Esophagus muscularis mucosa (tissue), 4 donors: Measurements from ENCODE around the gene WDHD1.

Source experiments
- EP300 ChIP-seq: sonication (generic); formaldehyde crosslinking; IDR thresholded peaks from one replicate; pipeline ENCODE4 v1.6.1; 2017; ENCODE audit warnings: antibody characterized with exemption
- POLR2AphosphoS5 ChIP-seq, 2 donors: sonication (generic); formaldehyde crosslinking; IDR thresholded peaks; one replicate each; pipeline ENCODE4 v1.6.1; 2017; ENCODE audit warnings: antibody characterized with exemption in 2 of 2
- TF ChIP-seq, protein P1 (sequence below), 3 experiments: fragments of 200-600 bp in 2 of 3; fragments of 450-650 bp in 1 of 3; sonication (generic) in 2 of 3; IDR thresholded peaks; one replicate each; pipeline ENCODE4 v1.5.1; 2017 to 2019; ENCODE audit warnings: antibody characterized with exemption in 3 of 3, mild to moderate bottlenecking in 2 of 3, moderate library complexity in 1 of 3

DNA sequence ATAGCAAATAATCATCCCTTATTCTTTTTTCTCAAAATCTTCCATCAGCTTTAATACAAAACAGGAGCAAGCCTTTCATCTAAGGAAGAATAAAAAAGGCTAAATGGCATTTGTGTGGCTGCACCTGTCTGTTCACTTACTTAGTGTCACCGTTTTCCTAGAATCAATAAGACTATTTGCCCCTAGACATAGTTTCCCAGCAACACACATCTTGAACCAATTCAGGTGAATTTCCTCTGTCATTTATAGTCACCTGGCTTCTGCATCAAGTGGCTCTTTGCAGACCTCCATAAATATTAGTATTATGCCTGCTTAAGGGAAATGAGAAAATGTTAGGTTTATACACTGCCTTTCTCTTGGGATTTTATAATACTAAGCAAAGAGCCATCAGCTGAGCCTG lies 106.8 kb downstream of the WDHD1 start:
- TF ChIP-seq EP300 (no peak), POLR2AphosphoS5 (IDR thresholded peaks at IDR 0.05) (no peak)
- TF ChIP-seq, protein P1, sequence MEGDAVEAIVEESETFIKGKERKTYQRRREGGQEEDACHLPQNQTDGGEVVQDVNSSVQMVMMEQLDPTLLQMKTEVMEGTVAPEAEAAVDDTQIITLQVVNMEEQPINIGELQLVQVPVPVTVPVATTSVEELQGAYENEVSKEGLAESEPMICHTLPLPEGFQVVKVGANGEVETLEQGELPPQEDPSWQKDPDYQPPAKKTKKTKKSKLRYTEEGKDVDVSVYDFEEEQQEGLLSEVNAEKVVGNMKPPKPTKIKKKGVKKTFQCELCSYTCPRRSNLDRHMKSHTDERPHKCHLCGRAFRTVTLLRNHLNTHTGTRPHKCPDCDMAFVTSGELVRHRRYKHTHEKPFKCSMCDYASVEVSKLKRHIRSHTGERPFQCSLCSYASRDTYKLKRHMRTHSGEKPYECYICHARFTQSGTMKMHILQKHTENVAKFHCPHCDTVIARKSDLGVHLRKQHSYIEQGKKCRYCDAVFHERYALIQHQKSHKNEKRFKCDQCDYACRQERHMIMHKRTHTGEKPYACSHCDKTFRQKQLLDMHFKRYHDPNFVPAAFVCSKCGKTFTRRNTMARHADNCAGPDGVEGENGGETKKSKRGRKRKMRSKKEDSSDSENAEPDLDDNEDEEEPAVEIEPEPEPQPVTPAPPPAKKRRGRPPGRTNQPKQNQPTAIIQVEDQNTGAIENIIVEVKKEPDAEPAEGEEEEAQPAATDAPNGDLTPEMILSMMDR (IDR thresholded peaks at IDR 0.05), result no peak
